Occipital lobe (tissue), 2 donors: Measurements from ENCODE around the gene TOMM6. TPM values are rescaled to one million over a fixed set of nuclear protein-coding genes. Genes with fewer than 3 reads are reported as not detected.

Experiments
- DNase-seq: peaks from one replicate; lab custom pipeline; 2025; lab: John Stamatoyannopoulos, UW
- total RNA-seq: library from RNA; depleted of rRNA; stranded (reverse); fragments of >200 nt; gene quantifications from one replicate; pipeline ENCODE4 v1.2.3, GENCODE V29; 2014

Gene TOMM6
- 34.2 TPM for total RNA-seq

GRCh38 chr6:41787219-41787917, at the start of gene TOMM6:
Gene TOMM6, plus strand, starts transcription at chr6:41787694. Its CDS starts 4 bp downstream, at chr6:41787698.
- DNase-seq, result peak; percentile 90

- no peak for DNase-seq
These were observed 48.5 kb upstream of the TOMM6 start for GRCh38 chr6:41739041-41739440.

GRCh38 chr6:41740366-41741162, 46.9 kb upstream of the TOMM6 start:
- no peak for DNase-seq

GRCh38 chr6:41741625-41742490, 45.6 kb upstream of the TOMM6 start:
- no peak for DNase-seq

- DNase-seq, result no peak
These were observed 43.9 kb upstream of the TOMM6 start for GRCh38 chr6:41743406-41744235.

GRCh38 chr6:41744236-41744787, 43.2 kb upstream of the TOMM6 start:
- DNase-seq, result no peak

- DNase-seq, result no peak
These were observed 41.4 kb upstream of the TOMM6 start for GRCh38 chr6:41746107-41746506.

GRCh38 chr6:41747256-41748101, 40.0 kb upstream of the TOMM6 start, which contains the start of gene PGC:
Gene PGC, minus strand, starts transcription at chr6:41747397. Its CDS starts 63 bp downstream, at chr6:41747334.
- no peak for DNase-seq

- no peak for DNase-seq
These were observed 39.4 kb upstream of the TOMM6 start for GRCh38 chr6:41748102-41748477.

- no peak for DNase-seq
These were observed 39.0 kb upstream of the TOMM6 start for GRCh38 chr6:41748542-41748941.

GRCh38 chr6:41750374-41750773, 37.1 kb upstream of the TOMM6 start:
- DNase-seq, result no peak

- DNase-seq, result no peak
These were observed 31.6 kb upstream of the TOMM6 start for GRCh38 chr6:41755895-41756294.

GRCh38 chr6:41756354-41756753, 31.1 kb upstream of the TOMM6 start:
- no peak for DNase-seq

GRCh38 chr6:41757271-41757670, 30.2 kb upstream of the TOMM6 start:
- no peak for DNase-seq

GRCh38 chr6:41757931-41758640, 29.4 kb upstream of the TOMM6 start:
- no peak for DNase-seq

GRCh38 chr6:41758641-41759035, 28.9 kb upstream of the TOMM6 start:
- DNase-seq, result no peak

GRCh38 chr6:41759106-41759904, 28.2 kb upstream of the TOMM6 start:
- no peak for DNase-seq

GRCh38 chr6:41759905-41760579, 27.5 kb upstream of the TOMM6 start:
- DNase-seq, result no peak
